ENCODE measurements around the gene KCNQ1OT1. TPM values are rescaled to one million over a fixed set of nuclear protein-coding genes. Genes with fewer than 3 reads are reported as not detected.

KCNQ1OT1 gene
- total RNA-seq, 1 donor from 2014 or later = 0.51 TPM

GRCh38 chr11:2612884-2613571 is 86.8 kb downstream of the KCNQ1OT1 start:
- no peak for DNase-seq (ENCODE audit: low read depth in 2 of 2)

- DNase-seq (ENCODE audit: low read depth in 2 of 2) = no peak
Observed at GRCh38 chr11:2609345-2609744, 90.4 kb downstream of the KCNQ1OT1 start.

- DNase-seq (ENCODE audit: low read depth in 2 of 2) = peak; percentile 32 to 69
Observed at GRCh38 chr11:2599561-2600189, 100.1 kb downstream of the KCNQ1OT1 start.

GRCh38 chr11:2595204-2595603 is 104.6 kb downstream of the KCNQ1OT1 start:
- DNase-seq (ENCODE audit: low read depth in 2 of 2) = no peak

GRCh38 chr11:2594267-2594666 is 105.5 kb downstream of the KCNQ1OT1 start:
- DNase-seq (ENCODE audit: low read depth in 2 of 2) = no peak

- no peak for DNase-seq (ENCODE audit: low read depth in 2 of 2)
Observed at GRCh38 chr11:2593393-2593950, 106.3 kb downstream of the KCNQ1OT1 start.

GRCh38 chr11:2592559-2593392 is 107.0 kb downstream of the KCNQ1OT1 start:
- DNase-seq (ENCODE audit: low read depth in 2 of 2) = no peak

- DNase-seq (ENCODE audit: low read depth in 2 of 2) = no peak
Observed at GRCh38 chr11:2591805-2592204, 108.0 kb downstream of the KCNQ1OT1 start.

- DNase-seq (ENCODE audit: low read depth in 2 of 2) = no peak
Observed at GRCh38 chr11:2590965-2591754, 108.6 kb downstream of the KCNQ1OT1 start.

- DNase-seq (ENCODE audit: low read depth in 2 of 2) = no peak
Observed at GRCh38 chr11:2590131-2590964, 109.4 kb downstream of the KCNQ1OT1 start.

GRCh38 chr11:2589538-2589934 is 110.3 kb downstream of the KCNQ1OT1 start:
- no peak for DNase-seq (ENCODE audit: low read depth in 2 of 2)

- no peak for DNase-seq (ENCODE audit: low read depth in 2 of 2)
Observed at GRCh38 chr11:2588809-2589537, 110.8 kb downstream of the KCNQ1OT1 start.

- no peak for DNase-seq (ENCODE audit: low read depth in 2 of 2)
Observed at GRCh38 chr11:2587976-2588748, 111.6 kb downstream of the KCNQ1OT1 start.

GRCh38 chr11:2587132-2587930 is 112.5 kb downstream of the KCNQ1OT1 start:
- DNase-seq (ENCODE audit: low read depth in 2 of 2) = no peak

GRCh38 chr11:2586793-2587131 is 113.0 kb downstream of the KCNQ1OT1 start:
- DNase-seq (ENCODE audit: low read depth in 2 of 2) = no peak

GRCh38 chr11:2586087-2586792 is 113.6 kb downstream of the KCNQ1OT1 start:
- DNase-seq (ENCODE audit: low read depth in 2 of 2) = no peak

GRCh38 chr11:2585566-2586086 is 114.2 kb downstream of the KCNQ1OT1 start:
- DNase-seq (ENCODE audit: low read depth in 2 of 2) = no peak

Measured in dermis microvascular lymphatic vessel endothelial cell (primary cell).